Skin epidermis (tissue), 12 donors: ENCODE results near the gene THEM5.
A peak's percentile ranks its signal among the peaks of the same experiment; 100 is the strongest.
"Not testable (repeated sequence)": the region's sequence is repeated elsewhere in the genome, so short reads cannot be mapped to it uniquely, and the experiment has no call there.

Experiments
- H3K27ac ChIP-seq, 21 experiments: fragments of 200-600 bp; sonication (generic) in 11 of 21; one replicate each; pipeline ENCODE4 v1.5.0; 2020; ENCODE audit warnings: mild to moderate bottlenecking in 3 of 21, inconsistent platforms in 2 of 21, moderate library complexity in 2 of 21
- H3K4me3 ChIP-seq, 7 experiments: fragments of 200-600 bp; sonication (generic) in 2 of 7; one replicate each; pipeline ENCODE4 v1.5.0; 2020; ENCODE audit warnings: inconsistent platforms in 2 of 7, mild to moderate bottlenecking in 2 of 7, moderate library complexity in 1 of 7

Gene THEM5

GRCh38 chr1:151871284-151872030, 17.9 kb upstream of the THEM5 start:
- Histone ChIP-seq H3K4me3 (no peak overlapping the region), H3K27ac (peak overlapping the region in 2 of 21 experiments; percentile 10 to 60)

- Histone ChIP-seq H3K4me3 (no peak overlapping the region), H3K27ac (no peak overlapping the region)
Observed at GRCh38 chr1:151868486-151868885, 15.0 kb upstream of the THEM5 start.

GRCh38 chr1:151867765-151868411, 14.4 kb upstream of the THEM5 start:
- Histone ChIP-seq H3K27ac (no peak overlapping the region), H3K4me3 (no peak overlapping the region)

- Histone ChIP-seq H3K4me3 (no peak overlapping the region), H3K27ac (no peak overlapping the region)
Observed at GRCh38 chr1:151867321-151867720, 13.8 kb upstream of the THEM5 start.

- Histone ChIP-seq H3K4me3 (no peak overlapping the region), H3K27ac (no peak overlapping the region)
Observed at GRCh38 chr1:151864411-151864810, 10.9 kb upstream of the THEM5 start.

- Histone ChIP-seq H3K4me3 (no peak overlapping the region), H3K27ac (no peak overlapping the region)
Observed at GRCh38 chr1:151862604-151863003, 9.1 kb upstream of the THEM5 start.

GRCh38 chr1:151860504-151861187, 7.1 kb upstream of the THEM5 start:
- Histone ChIP-seq H3K27ac (peak overlapping the region in 2 of 21 experiments; percentile 13 to 57), H3K4me3 (no peak overlapping the region)

GRCh38 chr1:151859891-151860293, 6.4 kb upstream of the THEM5 start:
- H3K4me3 ChIP-seq: no peak overlapping the region
- H3K27ac ChIP-seq: peak overlapping the region in 3 of 21 experiments; percentile 6 to 57 (median 42)

- Histone ChIP-seq H3K27ac (peak overlapping the region in 4 of 21 experiments; percentile 6 to 64 (median 50)), H3K4me3 (no peak overlapping the region)
Observed at GRCh38 chr1:151858886-151859665, 5.6 kb upstream of the THEM5 start.

- Histone ChIP-seq H3K4me3 (no peak overlapping the region), H3K27ac (peak overlapping the region in 7 of 21 experiments; percentile 11 to 64 (median 35))
Observed at GRCh38 chr1:151858030-151858746, 4.7 kb upstream of the THEM5 start.

GRCh38 chr1:151855933-151856332, 2.4 kb upstream of the THEM5 start:
- no peak overlapping the region for H3K4me3 ChIP-seq
- H3K27ac ChIP-seq: peak overlapping the region in 7 of 21 experiments; percentile 12 to 69 (median 21)

GRCh38 chr1:151855516-151855915, 2.0 kb upstream of the THEM5 start:
- not testable (repeated sequence) for H3K4me3 ChIP-seq
- peak overlapping the region in 7 of 21 experiments; percentile 12 to 69 (median 21) for H3K27ac ChIP-seq

GRCh38 chr1:151854658-151855057, 1.1 kb upstream of the THEM5 start:
- H3K4me3 ChIP-seq: no peak overlapping the region

GRCh38 chr1:151852733-151853132, 779 bp downstream of the THEM5 start:
- Histone ChIP-seq H3K4me3 (no peak overlapping the region), H3K27ac (peak overlapping the region in 10 of 21 experiments; percentile 6 to 75 (median 42))

More at GRCh38 chr1:151854658-151855057, 1.1 kb upstream of the THEM5 start:
- peak overlapping the region in 1 of 21 experiments; percentile 17 for H3K27ac ChIP-seq

GRCh38 chr1:151851886-151852285, 1.6 kb downstream of the THEM5 start:
- H3K27ac ChIP-seq: peak overlapping the region in 7 of 21 experiments; percentile 9 to 75 (median 41)
- no peak overlapping the region for H3K4me3 ChIP-seq

- peak overlapping the region in 6 of 21 experiments; percentile 6 to 72 (median 48) for H3K27ac ChIP-seq
- no peak overlapping the region for H3K4me3 ChIP-seq
Observed at GRCh38 chr1:151849871-151850270, 3.6 kb downstream of the THEM5 start.

GRCh38 chr1:151849126-151849525, 4.4 kb downstream of the THEM5 start:
- H3K27ac ChIP-seq: peak overlapping the region in 8 of 21 experiments; percentile 22 to 72 (median 49)
- no peak overlapping the region for H3K4me3 ChIP-seq

GRCh38 chr1:151847867-151848596, 5.5 kb downstream of the THEM5 start:
- H3K27ac ChIP-seq: peak overlapping the region in 9 of 21 experiments; percentile 1 to 72 (median 28)
- no peak overlapping the region for H3K4me3 ChIP-seq
